CD1c-positive myeloid dendritic cell (primary cell): ENCODE measurements around the gene LCNL1.
A peak's percentile ranks its signal among the peaks of the same experiment; 100 is the strongest.

ENCODE experiments used
- DNase-seq: peaks from one replicate; pipeline ENCODE4 v3.0.0-alpha.2; 2016; ENCODE audit errors: extremely low spot score

The LCNL1 gene

DNA sequence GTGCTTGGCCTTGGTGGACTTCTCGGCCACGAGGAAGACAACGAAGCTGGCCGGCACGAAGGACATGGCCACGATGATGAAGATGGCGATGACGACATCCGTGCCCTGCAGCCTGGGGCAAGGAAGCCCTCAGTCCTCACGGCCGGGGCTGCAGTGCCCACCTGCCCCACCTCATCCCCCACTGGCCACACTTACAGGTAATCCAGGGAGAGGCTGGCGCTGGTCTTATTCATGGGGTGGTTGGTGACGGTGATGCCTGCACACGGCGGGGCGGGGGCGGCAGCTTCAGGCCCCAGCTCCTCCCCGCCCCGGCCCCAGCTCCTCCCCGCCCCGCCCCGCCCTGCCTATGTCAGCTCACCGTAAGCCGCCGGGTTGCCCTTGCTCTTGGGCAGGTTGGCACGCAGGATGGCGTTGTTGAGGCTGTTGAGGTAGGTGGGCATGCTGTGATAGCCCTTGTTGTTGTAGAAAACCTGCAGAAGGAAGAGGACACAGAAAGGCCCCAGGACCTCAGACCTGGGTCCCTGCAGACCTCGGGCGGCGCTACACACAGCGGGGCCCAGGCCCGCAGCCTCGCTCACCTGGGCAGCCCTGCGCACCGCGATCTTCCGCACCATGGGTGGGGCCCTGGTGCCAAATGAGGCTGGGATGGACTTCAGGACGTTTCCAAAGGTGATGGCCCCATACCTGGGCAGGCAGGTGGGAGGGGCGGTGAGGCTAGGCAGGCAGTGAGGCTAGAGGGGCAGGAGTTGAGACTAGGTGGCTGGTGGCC lies 29.3 kb downstream of the LCNL1 start:
- no peak for DNase-seq

DNA sequence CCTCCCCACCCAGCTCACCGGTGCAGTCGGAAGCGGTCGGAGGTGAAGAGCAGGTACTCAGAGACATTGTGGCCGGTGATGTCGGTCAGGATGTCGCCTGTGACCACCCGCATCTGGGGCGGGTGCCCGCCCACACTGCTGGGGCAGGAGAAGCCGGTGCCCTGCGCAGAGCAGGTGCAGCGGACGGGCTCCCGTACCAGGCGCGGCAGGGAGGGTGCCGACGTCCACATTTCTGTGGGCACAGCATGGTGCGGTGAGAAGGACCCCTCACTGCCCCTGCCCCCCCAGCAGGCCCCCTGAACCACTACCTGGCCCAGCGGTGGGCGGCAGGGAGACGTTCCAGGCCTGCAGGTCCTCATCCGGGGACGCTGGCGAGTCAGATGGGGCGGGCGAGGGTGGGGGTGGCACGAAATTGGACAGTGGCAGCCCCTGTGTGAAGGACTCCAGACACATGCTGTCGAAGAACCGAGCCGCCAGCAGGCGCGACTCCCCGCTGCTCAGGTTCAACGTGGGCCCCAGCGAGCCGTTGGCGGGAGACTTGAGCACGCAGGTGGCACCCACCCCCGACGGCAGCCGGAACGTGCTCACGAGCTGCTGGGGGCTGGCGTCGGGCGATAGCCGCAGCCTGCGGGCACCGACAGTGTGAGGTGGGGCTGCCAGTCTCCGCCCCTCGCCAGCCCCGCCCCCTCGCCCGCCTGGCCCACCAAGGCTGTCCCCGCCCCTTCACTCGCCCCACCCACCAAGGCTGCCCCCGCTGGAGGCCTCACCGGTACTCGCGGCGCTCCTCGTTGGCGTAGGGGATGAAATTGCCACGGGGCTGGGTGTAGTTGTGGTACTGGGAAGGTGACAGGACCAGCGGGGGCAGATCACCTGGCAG lies 30.1 kb downstream of the LCNL1 start:
- no peak for DNase-seq

DNA sequence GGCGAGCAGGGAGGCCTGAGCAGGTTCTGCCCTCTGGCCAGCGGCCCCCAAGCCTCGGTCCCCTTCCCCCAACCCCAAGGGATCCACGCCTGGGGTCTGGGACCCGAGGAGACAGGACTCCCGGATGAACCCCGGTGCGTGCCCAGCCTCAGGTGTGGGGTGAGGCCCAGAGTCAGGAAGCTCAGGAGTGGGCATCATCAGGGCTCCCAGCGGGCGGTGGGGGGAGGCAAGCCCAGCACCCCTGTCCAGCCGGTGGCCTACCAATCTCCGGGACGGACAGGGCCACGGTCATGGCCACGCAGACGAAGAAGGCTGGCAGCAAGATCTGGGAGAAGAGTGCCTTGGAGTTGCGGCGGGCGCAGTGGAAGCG lies 30.8 kb downstream of the LCNL1 start:
- DNase-seq = no peak

DNA sequence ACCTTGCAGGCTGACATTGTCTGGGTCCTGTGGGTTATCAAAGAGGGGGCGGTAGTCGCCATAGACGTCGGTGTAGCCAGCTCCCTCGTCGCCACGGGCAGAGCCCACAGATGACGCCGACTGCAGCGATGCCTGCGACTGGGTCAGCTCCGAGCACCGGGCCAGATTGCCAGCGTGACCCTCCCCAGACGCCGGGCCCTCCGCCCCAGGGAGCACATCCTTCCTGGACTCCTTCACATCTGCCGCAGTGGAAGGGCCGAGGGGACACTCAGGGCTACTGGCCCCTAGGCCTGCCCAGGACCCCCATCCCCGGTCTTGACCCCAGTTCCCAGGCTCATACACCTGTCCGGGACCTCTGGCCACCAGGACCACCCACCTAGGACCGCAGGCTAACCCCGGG lies 31.4 kb downstream of the LCNL1 start:
- DNase-seq = no peak

DNA sequence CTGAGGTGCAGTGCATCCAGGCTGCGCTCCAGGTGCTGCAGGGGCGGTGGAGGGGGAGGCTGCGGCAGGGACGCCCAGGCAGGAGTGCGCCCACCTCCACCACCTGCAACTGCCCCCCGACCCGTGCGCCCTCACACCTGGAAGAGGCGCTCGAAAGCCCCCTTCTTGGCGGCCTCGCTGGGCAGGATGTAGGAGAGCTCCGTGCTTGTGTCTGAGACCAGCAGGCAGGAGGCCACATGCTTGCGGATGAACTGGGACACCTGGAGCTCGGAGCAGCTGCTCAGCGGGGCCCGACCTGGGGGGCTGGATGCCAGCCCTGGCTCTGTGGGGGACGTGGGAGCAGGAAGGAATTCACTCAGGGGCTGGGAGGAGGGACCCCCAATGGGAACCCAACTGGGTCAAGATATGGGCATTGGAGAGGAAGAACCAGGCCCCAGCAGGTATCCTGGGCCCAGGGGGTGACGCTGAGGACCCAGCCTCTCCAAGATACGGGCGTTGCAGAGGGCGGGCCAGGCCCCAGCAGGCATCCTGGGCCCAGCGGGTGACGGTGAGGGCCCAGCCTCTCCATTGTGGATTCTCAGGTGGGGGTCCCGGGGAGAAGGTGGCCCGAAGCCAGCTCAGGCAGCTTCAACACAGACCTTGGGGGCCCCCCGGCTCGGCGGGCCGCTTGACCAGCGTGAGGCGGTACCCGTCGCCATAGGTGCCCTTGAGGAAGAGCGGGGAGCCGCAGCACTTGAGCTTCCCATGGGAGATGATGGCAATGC lies 32.2 kb downstream of the LCNL1 start:
- DNase-seq = no peak

DNA sequence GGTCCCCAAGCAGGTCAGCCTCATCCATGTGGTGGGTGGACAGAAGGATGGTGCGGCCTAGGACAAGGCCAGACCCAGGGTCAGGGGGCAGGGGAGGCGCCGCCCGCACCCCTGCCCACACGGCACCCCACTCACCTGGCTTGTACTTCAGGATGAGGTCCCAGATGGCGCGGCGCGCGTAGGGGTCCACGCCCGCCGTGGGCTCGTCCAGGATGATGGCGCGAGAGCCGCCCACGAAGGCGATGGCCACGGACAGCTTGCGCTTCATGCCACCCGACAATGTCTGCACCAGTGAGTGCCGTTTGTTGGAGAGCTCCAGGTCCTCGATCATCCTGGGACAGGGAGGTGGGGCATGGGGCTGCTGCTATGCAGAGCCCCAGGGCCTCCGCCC lies 32.7 kb downstream of the LCNL1 start:
- DNase-seq = no peak

DNA sequence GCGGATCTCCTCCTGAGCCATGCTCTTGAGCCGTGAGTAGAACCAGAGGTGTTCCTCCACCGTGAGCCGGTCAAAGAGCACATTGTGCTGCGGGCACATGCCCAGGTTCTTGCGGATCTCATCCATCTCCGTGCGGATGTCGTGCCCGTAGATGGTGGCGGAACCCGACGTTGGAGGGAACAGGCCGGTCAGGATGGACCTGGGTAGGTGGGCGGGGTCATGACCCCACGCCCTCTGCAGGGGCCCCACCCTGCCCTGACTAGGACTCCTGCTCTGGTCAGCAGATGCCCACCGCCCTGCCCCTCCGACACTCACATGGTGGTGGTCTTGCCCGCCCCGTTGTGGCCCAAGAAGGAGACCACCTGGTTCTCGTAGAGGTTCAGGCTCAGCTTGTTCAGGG lies 33.2 kb downstream of the LCNL1 start:
- DNase-seq = no peak

DNA sequence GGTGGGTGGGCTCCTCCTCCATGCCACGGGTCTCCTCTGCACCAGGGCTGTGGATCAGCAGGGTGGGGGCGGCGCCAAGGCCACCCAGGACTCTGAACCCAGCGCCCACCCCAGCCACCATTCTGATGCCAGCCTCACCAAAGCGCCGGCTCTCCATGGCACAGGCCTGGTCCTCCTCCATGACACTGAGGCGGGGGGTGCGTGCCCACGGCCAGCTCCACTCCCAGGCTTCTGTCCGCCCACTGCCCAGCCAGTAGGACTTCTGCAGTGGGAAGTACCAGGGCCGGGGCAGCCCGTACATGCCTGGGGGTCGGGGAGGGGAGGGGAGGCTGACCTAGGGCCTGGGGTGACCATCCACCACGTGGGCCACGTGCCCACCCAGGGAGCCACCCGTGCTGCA lies 33.6 kb downstream of the LCNL1 start:
- no peak for DNase-seq

DNA sequence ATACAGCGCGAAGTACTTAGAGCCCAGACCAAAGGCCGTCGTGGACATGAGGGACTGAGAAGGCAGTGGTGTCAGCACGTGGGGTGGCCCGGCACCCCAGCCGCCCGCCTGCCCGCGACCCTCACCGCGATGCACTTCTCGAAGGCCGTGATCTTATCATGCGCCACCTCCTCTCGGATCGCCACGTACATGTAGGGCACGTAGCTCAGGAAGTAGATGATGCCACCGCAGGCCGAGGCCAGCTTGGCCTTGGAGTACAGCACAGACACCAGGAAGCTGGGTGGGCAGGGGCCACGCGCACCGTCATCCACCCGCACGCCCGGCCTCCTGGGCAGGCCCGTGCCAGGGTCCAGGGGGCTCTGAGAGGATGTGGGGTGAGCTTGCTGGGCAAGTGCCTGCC lies 34.3 kb downstream of the LCNL1 start:
- DNase-seq = no peak

DNA sequence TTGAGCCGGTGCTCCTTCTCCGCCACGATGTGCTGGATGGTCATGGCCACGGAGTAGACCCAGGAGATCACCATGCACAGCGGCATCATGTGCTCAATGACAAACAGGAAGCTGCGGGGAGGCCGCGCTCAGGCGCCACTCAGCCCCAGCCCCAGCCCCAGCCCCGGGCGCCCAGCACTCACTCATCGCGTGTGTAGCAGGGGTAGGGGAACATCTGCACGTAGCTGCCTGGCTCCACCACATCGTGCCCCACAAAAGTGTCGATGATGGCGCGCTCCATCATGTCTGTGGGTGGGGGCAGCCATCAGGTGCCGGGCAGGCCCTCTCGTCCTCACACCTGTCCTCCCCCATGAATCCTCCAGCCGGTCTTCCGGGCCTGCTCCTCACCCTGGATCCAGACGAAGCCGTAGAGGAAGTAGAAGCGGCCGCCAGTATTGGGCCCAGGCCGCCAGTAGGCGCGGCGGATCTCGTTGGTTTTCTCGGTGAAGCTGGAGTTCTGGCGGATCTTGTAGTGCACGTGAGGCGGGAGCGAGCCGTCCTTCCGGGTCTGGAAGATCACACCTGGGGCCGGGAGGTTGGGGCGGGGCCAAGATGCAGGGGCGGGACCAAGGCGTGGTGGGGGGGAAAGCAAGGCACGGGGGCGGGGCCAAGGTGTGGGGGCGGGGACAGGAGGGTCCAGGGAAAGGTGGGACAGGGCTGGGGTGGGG lies 35.2 kb downstream of the LCNL1 start:
- no peak for DNase-seq

DNA sequence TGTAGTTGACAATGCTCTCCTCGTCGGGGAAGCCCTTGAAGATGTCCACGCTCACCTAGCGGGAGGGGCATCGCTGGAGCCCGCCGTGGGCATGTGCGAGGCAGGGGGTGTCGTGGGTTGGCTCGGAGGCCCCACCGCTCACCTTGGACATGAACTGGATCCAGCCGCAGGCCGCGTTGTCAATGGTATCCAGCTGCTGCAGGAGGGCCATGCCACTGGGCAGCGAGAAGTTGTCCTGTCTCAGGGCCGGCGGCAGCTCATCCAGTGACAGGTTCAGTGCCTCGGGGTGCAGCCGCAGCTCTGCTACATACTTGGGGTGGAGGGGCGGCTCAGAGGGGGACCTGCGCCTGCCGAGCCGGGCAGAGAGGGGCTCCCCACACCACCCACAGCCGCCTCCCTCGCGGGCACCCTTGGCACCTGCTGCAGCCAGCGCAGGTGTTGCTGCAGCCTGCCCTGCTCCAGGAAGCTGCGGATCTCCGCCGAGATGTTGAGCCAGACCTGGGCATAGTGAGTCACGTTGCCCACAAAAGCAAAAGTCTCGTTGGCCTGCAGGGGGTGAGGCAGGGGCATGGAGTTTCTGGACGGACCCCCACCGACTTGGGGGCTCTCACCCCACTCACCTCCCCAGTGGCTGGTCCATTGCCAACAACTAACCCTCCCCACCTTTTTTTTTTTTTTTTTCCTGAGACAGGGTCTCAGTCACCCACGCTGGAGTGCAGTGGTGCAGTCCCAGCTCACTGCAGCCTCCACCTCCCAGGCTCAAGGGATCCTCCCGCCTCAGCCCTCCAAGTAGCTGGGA lies 36.2 kb downstream of the LCNL1 start:
- DNase-seq = no peak

DNA sequence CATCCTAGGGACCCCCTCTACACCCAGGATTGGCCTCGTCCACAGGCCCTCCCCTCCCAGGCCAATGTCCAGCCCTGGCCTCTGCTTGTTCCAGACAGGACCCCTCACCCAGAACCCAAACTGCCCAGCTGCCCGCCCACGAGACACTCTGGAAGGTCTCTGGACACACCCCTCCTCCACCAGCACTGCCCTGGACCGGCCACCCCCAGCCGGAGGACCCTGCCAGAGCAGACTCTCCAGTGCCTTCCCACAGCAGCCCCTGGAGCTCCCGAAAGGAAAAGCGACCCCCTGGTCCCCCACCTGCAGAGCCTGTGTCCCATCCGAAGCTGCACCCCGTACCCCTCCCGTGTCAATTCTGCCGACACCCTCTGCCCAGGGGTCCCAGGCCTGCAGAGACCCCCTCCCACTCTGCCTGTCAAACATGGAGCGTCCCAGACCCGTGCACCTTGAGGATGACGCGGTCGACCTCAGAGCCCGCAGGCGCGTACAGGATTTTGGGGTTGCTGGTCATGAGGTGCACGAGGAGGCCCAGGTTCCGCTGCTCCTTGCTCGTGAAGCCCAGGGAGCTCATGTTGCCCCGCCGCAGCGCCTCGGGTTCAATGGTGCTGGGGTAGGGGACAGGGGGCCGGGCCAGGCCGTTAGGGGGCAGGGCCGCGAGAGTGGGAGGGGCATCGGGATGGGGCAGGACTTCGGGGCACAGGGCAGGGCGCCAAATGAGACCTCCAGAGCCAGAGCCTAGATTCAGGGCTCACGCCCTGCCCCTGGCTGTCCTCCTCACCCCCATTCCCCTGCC lies 37.3 kb downstream of the LCNL1 start:
- DNase-seq = no peak

DNA sequence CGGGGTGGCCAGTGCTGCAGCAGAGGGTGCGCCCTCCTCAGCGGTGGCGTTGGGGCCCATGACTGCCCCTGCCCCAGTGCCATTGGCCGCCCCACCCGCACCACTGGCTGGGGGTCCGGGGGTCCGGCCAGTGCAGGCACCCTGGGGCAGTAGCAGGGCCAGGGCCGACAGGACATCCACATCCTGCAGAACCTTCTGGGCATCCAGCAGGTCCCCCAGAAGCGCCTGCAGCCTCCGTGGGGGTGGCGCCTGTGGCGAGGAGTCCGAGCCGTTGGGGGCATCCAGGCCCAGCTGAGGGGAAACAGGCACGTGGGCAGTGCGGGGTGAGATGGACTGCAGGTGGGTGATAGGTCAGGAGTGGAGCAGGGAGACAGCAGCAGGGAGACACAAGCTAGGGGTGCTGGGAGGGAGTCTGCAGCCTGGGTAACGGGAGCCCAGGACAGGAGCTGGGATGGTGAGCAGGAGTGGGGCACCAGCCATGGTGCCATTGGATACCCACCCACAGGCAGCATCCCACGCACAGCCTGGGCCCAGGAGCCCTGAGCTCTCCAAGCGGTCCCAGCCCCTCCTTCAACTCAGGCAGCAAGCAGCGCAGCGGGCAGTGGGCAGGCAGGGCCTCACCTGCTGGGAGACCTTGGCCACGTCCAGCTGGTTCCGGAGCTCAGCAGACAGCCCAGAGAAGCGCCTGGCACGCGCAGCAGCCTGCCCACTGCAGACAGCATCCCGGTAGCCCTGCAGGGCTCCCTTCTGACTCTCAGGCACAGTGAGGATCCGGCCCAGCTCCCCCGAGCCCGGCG lies 38.2 kb downstream of the LCNL1 start:
- DNase-seq = no peak

DNA sequence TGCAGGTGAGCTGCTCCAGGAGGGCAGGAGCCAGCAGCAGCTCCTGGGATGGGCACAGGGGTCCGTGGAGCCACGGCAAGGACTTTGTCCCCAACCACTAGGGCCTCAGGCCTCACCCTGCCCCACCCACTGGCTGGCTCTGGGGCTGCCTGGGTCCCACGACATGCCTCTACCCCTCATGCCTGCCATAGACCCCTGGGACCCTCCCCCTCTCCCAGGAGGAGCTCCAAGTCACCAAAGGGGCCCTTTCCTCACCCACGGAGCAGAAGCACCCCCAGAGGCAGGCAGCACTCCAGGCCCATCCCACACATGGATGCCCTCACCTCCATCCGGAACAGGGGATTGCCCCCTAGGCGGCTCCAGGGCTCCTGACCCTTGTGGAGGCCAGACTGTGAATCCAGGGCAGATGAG lies 38.8 kb downstream of the LCNL1 start:
- DNase-seq = no peak

DNA sequence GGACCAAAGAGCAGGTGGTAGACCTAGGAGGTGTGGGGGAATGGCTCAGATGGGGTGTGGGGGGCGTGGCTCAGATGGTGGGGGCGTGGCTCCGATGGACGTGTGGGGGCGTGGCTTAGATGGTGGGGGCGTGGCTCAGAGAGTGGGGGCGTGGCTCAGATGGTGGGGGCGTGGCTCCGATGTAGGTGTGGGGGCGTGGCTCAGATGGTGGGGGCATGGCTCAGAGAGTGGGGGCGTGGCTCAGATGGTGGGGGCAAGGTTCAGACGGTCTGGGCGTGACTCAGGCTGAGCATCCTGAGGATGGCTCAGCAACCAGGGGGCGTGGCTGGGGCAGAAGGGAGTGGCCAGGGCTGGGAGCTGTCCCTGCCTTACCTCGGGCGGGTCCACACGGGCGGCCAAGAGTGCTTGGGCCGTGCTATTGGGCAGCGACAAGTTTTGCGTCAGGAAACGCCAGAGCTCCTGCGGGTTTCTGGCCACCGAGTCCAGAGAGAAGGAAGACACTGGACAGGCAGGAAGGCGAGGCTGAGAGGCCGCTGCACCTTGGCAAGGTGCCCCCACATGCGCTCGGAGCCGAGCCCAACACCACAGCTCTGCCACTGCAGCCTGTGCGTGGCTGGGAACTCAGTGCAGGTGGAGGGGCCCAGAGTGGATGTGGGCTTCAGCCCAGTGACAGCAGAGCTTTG lies 39.3 kb downstream of the LCNL1 start:
- DNase-seq = peak; percentile 78

DNA sequence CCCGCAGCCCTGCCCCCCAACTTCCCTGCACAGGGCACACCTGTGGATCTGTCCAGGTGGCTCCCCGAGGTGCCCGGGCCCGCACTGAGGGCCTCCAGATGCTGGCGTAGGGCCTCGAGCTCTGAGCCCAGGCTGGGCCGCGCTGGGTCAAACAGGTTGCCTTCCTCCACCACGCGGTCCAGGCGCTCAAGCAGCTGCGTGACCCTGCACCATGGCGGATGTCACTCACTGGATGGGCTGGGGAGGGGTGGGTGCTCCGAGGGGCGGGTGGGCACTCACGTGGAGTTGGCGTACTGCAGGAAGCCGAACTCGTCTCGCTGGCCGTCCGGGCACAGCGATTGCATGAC lies 39.8 kb downstream of the LCNL1 start:
- no peak for DNase-seq

DNA sequence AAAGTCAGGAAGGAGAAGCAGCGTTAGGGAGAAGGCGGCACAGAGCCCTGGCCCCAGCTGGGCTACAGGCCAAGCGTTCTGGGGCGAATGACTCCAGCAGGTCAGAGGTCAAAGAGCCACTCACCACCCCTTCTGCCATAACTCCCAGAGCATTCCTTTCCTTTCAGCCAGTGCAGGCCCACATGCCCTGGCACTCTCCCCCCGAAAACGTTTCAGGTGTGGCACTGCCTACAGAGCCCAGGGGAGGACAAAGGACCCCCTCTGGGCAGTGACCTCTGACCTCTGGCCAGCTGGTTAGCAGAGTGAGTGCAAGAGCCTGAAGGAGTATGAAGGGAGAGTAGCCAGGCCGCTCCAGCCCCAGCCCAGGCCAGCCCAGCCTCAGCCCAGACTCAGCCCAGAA lies 40.4 kb downstream of the LCNL1 start:
- no peak for DNase-seq

DNA sequence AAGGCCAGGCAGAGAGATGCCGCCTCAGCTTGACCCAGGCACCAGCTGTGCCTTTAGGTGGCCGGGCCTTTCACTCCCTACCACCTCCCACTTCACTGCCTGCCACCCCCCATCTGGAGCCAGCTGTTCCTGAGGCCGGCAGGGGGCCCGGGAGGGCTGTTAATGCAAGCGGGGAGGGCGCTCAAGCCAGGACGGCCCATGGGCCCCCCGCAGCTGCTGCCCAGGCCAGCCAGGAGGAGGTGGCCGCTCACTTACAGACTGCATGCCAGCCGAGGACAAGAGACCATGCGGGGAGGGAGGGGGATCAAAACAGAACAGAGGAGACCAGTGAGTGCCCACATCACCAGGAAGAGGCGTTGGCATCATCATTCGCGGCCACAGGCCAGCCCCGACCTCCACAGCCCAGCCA lies 40.8 kb downstream of the LCNL1 start:
- no peak for DNase-seq

DNA sequence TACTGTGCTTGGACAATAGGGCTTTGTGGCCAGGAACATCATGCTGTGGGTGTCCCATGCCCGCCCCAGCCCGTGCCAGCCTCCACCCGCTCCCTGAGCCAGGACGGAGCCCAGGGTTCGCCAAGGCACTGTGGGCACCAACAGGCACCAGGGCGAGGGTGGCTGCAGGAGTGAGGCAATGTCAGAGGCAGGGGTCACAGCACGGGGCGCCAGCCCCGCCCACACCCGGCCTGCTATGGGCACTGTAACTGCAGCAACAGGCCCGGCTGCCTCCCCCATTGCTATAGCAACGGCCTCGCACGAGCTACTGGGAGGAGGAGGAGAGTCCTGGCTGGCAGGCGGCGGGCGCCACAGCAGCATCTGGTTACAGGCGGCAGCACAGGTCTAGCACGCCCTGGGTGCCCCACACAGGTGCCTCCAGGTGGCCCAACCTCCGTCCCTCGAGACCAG lies 42.7 kb downstream of the LCNL1 start:
- DNase-seq = peak; percentile 24
